RWPE2 (cell line): ENCODE measurements around the gene ABTB2.

Experiments
- ATAC-seq: fragments of 200-7000 bp; cut with Tn5 transposase; 3 replicates; pipeline ENCODE4 v1.9.1; 2021; ENCODE audit warnings: low read depth
- DNase-seq: peaks from one replicate; pipeline ENCODE4 v3.0.0-alpha.2; 2020; ENCODE audit warnings: low spot score
- H3K27ac ChIP-seq: fragments of 450-650 bp; 2 replicates; pipeline ENCODE4 v1.5.1; 2017; ENCODE audit warnings: mild to moderate bottlenecking; ENCODE audit not compliant: poor library complexity, severe bottlenecking
- H3K27me3 ChIP-seq: fragments of 250-450 bp; sonication (Bioruptor Pico); 2 replicates; pipeline ENCODE4 v1.5.1; 2021; ENCODE audit warnings: mild to moderate bottlenecking, moderate library complexity; ENCODE audit not compliant: insufficient read depth, poor library complexity, severe bottlenecking
- H3K36me3 ChIP-seq: fragments of 250-450 bp; sonication (Bioruptor Pico); 2 replicates; pipeline ENCODE4 v1.5.1; 2020; ENCODE audit warnings: low read depth, mild to moderate bottlenecking, moderate library complexity
- H3K4me1 ChIP-seq: fragments of 250-450 bp; sonication (Bioruptor Pico); 2 replicates; pipeline ENCODE4 v1.5.1; 2021; ENCODE audit warnings: mild to moderate bottlenecking, moderate library complexity; ENCODE audit not compliant: insufficient read depth, poor library complexity, severe bottlenecking
- H3K4me3 ChIP-seq: fragments of 250-450 bp; sonication (Bioruptor Pico); 2 replicates; pipeline ENCODE4 v1.5.1; 2021; ENCODE audit warnings: mild to moderate bottlenecking, moderate library complexity; ENCODE audit not compliant: severe bottlenecking
- H3K9me3 ChIP-seq: fragments of 250-450 bp; sonication (Bioruptor Pico); 2 replicates; pipeline ENCODE4 v1.5.1; 2021; ENCODE audit warnings: mild to moderate bottlenecking, moderate library complexity; ENCODE audit not compliant: severe bottlenecking
- CTCF ChIP-seq: fragments of 450-650 bp; IDR thresholded peaks from one replicate; pipeline ENCODE4 v1.5.1; 2017; ENCODE audit warnings: mild to moderate bottlenecking, moderate library complexity; ENCODE audit not compliant: poor library complexity, severe bottlenecking

ABTB2 gene

GRCh38 chr11:34318111-34319037, 39.4 kb downstream of the ABTB2 start:
- Histone ChIP-seq H3K27me3 (no peaks in the 10 kb centered on the region), H3K4me3 (no peak overlapping the region), H3K27ac (peak overlapping the region; percentile 60), H3K36me3 (no peaks in the 10 kb centered on the region), H3K4me1 (peaks cover 10% of the 10 kb centered on the region), H3K9me3 (no peaks in the 10 kb centered on the region)
- DNase-seq (no peak), ATAC-seq (peak; percentile 78)
- TF ChIP-seq CTCF = no peak

DNA sequence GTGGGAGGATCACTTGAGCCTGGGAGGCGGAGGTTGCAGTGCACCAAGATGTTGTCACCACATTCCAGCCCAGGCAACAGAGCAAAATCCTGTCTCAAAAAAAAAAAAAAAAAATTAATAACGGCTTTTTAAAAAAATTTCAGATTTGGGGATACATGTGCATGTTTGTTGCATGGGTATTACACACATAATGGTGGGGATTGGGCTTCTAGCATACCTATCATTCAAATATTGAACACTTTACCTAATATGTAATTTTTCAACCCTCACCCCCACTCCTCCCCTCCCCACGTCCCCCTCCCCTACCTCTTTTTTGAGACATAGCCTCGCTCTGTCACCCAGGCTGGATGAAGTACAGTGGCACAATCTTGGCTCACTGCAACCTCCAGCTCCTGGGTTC, 40.1 kb downstream of the ABTB2 start:
- no peaks in the 10 kb centered on the region for H3K36me3 ChIP-seq
- no peak overlapping the region for H3K4me3 ChIP-seq
- no peak for DNase-seq
- no peaks in the 10 kb centered on the region for H3K27me3 ChIP-seq
- H3K27ac ChIP-seq = peak overlapping the region; percentile 60
- no peak for ATAC-seq
- peaks cover 10% of the 10 kb centered on the region for H3K4me1 ChIP-seq
- no peaks in the 10 kb centered on the region for H3K9me3 ChIP-seq
- TF ChIP-seq CTCF = no peak

DNA sequence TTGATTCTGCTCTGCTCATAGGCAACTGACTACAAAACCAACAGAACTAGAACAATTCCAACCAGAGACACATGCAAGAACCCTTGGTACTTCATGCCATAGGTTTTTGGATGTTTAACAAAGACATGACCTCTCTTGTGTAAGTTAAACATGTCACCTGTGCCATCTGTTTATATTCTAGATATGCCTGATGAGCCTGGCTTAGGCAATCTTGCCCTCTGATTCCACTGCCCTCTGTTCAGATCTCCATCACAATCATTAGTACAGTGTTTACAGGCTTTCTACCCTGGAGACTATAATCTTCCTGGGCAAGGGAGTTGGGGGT, 40.8 kb downstream of the ABTB2 start:
- H3K4me1 ChIP-seq = peaks cover 10% of the 10 kb centered on the region
- no peaks in the 10 kb centered on the region for H3K9me3 ChIP-seq
- ATAC-seq (no peak), DNase-seq (no peak)
- no peak overlapping the region for H3K27ac ChIP-seq
- H3K36me3 ChIP-seq = no peaks in the 10 kb centered on the region
- no peak overlapping the region for H3K4me3 ChIP-seq
- TF ChIP-seq CTCF = no peak
- H3K27me3 ChIP-seq = no peaks in the 10 kb centered on the region

- no peak overlapping the region for H3K27ac ChIP-seq
- no peak overlapping the region for H3K4me3 ChIP-seq
- no peaks in the 10 kb centered on the region for H3K27me3 ChIP-seq
- ATAC-seq (no peak), DNase-seq (no peak)
- H3K4me1 ChIP-seq = peaks cover 10% of the 10 kb centered on the region
- no peaks in the 10 kb centered on the region for H3K9me3 ChIP-seq
- TF ChIP-seq CTCF = no peak
- no peaks in the 10 kb centered on the region for H3K36me3 ChIP-seq
Observed at GRCh38 chr11:34316347-34317035, 41.3 kb downstream of the ABTB2 start.
